ENCODE data around the gene ZNF511. TPM values are rescaled to one million over a fixed set of nuclear protein-coding genes. Genes with fewer than 3 reads are reported as not detected.

The ZNF511 gene
- total RNA-seq, 1 experiment from 2014 or later: 69.6 TPM

GRCh38 chr10:133281628-133282372, 26.9 kb upstream of the ZNF511 start (continued):
- TF ChIP-seq ZNF532 (CRISPR knock-in tag; IDR thresholded peaks at IDR 0.05; ENCODE audit: borderline replicate concordance) (no peak), ZMAT4 (CRISPR knock-in tag; IDR thresholded peaks at IDR 0.05) (no peak), IRF2 (CRISPR knock-in tag; IDR thresholded peaks at IDR 0.05; ENCODE audit: borderline replicate concordance, low read depth) (no peak), SMAD3 (CRISPR knock-in tag; IDR thresholded peaks at IDR 0.05; ENCODE audit: borderline replicate concordance) (no peak)

GRCh38 chr10:133282846-133283390, 25.8 kb upstream of the ZNF511 start:
- Mint-ChIP-seq H3K4me1 (no peaks in the 10 kb centered on the region), H3K27ac (no peak overlapping the region), H3K27me3 (ENCODE audit: low read depth) (no peaks in the 10 kb centered on the region), H3K36me3 (peaks cover 38% of the 10 kb centered on the region), H3K4me3 (no peak overlapping the region), H3K9me3 (no peaks in the 10 kb centered on the region)
- TF ChIP-seq SMAD3 (CRISPR knock-in tag; IDR thresholded peaks at IDR 0.05; ENCODE audit: borderline replicate concordance) (no peak), JUN (CRISPR knock-in tag; IDR thresholded peaks at IDR 0.05) (no peak), GTF2I (CRISPR knock-in tag; conservative IDR thresholded peaks at IDR 0.05) (no peak), SMAD4 (CRISPR knock-in tag; IDR thresholded peaks at IDR 0.05) (no peak), ETV6 (CRISPR knock-in tag; IDR thresholded peaks at IDR 0.05) (no peak), ZBTB21 (CRISPR knock-in tag; IDR thresholded peaks at IDR 0.05; ENCODE audit: borderline replicate concordance) (no peak), SOX15 (CRISPR knock-in tag; IDR thresholded peaks at IDR 0.05) (no peak), CREB1 (CRISPR knock-in tag; IDR thresholded peaks at IDR 0.05) (no peak), ZNF232 (CRISPR knock-in tag; IDR thresholded peaks at IDR 0.05) (no peak), ZNF416 (CRISPR knock-in tag; IDR thresholded peaks at IDR 0.05) (no peak), NR1H2 (CRISPR knock-in tag; IDR thresholded peaks at IDR 0.05) (no peak)
- TF ChIP-seq, protein P1, sequence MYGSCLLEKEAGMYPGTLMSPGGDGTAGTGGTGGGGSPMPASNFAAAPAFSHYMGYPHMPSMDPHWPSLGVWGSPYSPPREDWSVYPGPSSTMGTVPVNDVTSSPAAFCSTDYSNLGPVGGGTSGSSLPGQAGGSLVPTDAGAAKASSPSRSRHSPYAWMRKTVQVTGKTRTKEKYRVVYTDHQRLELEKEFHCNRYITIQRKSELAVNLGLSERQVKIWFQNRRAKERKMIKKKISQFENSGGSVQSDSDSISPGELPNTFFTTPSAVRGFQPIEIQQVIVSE (CRISPR knock-in tag; IDR thresholded peaks at IDR 0.05; ENCODE audit: borderline replicate concordance): no peak
- TF ChIP-seq, protein P2, sequence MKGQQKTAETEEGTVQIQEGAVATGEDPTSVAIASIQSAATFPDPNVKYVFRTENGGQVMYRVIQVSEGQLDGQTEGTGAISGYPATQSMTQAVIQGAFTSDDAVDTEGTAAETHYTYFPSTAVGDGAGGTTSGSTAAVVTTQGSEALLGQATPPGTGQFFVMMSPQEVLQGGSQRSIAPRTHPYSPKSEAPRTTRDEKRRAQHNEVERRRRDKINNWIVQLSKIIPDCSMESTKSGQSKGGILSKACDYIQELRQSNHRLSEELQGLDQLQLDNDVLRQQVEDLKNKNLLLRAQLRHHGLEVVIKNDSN (CRISPR knock-in tag; IDR thresholded peaks at IDR 0.05): no peak
- TF ChIP-seq, protein P3, sequence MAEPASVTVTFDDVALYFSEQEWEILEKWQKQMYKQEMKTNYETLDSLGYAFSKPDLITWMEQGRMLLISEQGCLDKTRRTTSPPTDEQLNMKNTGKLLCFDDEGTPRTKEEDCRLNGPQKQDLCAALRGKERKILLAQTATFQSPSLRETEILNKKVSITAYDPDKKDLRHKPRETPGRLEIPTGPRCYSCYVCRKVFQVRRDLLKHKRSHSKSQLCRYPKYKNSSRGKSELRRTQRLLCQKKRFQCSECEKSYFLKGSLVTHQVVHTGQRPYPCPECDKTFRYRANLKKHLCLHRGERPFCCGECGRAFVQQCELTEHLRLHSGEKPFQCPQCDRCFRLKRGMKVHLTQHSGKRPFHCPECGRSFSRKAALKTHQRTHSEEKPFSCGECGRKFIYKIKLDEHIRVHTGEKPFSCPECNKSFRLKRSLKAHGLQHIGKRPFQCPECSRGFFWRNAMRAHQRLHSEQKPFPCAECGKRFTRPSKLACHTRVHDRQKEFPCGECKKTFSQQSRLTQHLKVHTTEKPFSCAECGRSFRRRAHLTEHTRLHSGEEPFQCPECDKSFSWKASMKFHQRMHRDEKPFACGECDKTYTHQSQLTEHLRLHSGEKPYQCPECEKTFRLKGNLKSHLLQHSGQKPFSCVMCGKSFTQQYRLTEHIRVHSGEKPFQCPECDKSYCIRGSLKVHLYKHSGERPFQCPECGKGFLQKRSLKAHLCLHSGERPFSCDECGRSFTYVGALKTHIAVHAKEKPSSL (CRISPR knock-in tag; conservative IDR thresholded peaks at IDR 0.05): no peak
- TF ChIP-seq, protein P4, sequence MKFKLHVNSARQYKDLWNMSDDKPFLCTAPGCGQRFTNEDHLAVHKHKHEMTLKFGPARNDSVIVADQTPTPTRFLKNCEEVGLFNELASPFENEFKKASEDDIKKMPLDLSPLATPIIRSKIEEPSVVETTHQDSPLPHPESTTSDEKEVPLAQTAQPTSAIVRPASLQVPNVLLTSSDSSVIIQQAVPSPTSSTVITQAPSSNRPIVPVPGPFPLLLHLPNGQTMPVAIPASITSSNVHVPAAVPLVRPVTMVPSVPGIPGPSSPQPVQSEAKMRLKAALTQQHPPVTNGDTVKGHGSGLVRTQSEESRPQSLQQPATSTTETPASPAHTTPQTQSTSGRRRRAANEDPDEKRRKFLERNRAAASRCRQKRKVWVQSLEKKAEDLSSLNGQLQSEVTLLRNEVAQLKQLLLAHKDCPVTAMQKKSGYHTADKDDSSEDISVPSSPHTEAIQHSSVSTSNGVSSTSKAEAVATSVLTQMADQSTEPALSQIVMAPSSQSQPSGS (CRISPR knock-in tag; IDR thresholded peaks at IDR 0.05; ENCODE audit: borderline replicate concordance, low read depth): no peak
- no peak for DNase-seq (ENCODE audit: low spot score)
- POLR2A ChIA-PET: no interaction called here
- no peak for ATAC-seq
- CTCF ChIA-PET: no interaction called here
